ENCODE data around the gene NLGN1.

NLGN1 gene

GRCh38 chr3:173863551-173863950 is 466.0 kb downstream of the NLGN1 start:
- DNase-seq = no peak

GRCh38 chr3:173865900-173866498 is 468.5 kb downstream of the NLGN1 start:
- DNase-seq = no peak

- no peak for DNase-seq
These were observed 472.2 kb downstream of the NLGN1 start for GRCh38 chr3:173869766-173870165.

DNA sequence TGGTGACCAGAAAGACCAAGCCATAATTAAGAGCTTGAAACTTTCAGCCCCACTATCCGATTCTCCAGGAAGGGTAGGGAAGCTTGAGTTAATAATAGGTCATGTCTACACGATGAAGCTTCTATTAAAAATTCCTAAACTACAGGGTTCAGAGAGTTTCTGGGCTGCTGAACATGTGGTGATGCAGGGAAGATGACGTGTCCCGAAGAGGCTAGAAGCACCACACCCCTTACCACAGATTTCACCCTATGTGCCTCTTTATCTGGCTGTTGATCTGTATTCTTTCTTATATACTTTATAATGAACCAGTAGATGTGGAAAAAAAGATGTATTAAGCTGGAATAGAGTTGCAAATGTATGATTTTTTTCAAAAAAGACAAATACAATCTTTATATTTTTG is 473.4 kb downstream of the NLGN1 start:
- no peak for DNase-seq

GRCh38 chr3:173875790-173876189 is 478.2 kb downstream of the NLGN1 start:
- DNase-seq = no peak

DNA sequence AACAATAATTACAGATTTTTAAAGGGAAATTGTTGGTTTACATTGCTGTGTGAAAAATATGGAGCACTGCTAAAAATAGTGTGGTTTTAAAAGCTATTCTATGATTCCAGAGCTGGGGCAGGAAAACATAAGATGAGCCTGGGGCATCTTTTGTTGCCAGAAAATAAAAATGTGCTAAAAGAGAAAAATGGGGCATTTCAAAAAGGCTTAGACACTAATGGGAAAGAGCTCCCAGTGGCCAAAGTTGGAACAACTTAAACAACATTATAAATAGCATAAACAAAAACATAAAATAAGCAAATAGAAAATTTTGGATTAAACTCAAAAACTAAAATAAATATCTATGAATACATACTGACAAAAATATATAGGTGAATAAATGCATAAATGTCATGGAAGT is 478.9 kb downstream of the NLGN1 start:
- DNase-seq = no peak

DNA sequence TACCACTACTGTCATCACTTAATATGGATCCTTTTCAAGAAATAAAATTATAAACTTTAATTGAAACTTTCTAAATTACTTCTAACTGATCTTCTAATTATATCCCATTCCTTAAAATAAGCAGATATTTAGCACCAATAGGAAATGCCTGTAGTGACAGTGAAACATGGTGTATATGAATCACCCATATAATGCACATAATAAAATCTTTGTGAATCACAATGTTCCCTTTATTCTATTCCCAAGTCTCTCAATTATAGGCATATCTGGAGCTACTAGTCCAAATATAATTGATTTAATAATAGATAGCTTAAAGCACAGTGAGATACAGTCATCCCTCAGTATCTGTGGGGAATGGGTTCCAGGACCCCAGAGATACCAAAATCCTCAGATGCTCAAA is 490.3 kb downstream of the NLGN1 start:
- no peak for DNase-seq

GRCh38 chr3:173889596-173889995 is 492.1 kb downstream of the NLGN1 start:
- no peak for DNase-seq

DNA sequence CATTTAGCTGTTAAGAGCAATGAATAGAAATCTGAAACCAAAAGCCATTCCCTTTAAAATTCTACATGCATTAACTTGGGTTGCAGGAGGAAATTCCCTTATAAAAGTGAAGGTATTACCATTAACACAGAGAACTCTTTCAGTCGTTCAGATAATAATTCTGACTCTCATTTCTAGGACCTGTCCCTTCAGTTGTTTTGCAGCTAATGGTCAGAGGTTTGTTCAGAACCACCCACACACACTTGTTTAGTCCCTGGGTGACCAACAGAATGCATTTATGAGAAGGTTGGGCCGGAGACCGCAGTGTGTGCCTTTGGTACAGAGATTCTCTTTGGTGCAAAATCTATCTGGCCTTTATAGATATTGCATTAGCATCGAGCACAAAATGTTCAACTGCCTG is 492.5 kb downstream of the NLGN1 start:
- no peak for DNase-seq

GRCh38 chr3:173891272-173892100 is 493.9 kb downstream of the NLGN1 start:
- DNase-seq = no peak

- no peak for DNase-seq
These were observed 495.0 kb downstream of the NLGN1 start for GRCh38 chr3:173892547-173892946.

- DNase-seq = no peak
These were observed 495.5 kb downstream of the NLGN1 start for GRCh38 chr3:173893066-173893465.

GRCh38 chr3:173893835-173894234 is 496.3 kb downstream of the NLGN1 start:
- DNase-seq = no peak

GRCh38 chr3:173897631-173898030 is 500.1 kb downstream of the NLGN1 start:
- DNase-seq = no peak

DNA sequence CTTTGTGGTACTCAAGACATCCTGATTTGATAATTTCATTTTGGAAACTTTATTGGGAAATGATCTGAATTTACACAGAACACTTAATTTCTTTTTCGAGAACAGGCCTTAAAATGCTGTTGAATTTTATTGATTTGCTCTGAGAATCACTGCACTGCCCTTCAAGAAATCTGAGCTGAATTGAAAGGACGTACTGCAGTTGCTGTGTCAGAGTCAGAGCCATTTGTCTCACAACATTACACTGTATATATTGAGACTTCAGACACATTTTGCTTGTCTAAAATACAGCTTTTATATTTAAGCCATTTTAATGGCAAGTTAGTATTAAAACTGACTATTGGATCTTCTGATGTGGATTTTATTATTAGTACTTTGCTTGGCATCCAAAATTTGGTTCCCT is 504.1 kb downstream of the NLGN1 start:
- DNase-seq = no peak

GRCh38 chr3:173902401-173902800 is 504.9 kb downstream of the NLGN1 start:
- DNase-seq = no peak

DNA sequence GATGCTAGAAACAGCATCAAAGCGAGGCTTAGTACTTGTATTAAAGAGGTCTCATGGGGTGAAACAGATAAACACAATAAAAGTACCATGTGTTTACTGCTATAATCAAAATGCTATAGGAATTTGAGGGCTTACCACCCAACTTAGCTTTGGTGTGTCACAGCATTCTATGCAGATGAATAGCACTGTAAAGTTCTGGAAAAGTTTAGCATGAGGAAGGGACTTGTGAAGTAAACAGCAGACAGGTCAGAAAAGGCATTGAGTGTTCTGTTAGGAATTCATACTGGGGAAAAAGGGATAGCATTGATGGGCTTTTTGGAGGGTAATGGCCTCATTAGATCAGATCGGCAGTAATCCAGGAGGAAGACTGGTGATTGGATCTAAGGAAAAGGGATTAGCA is 505.3 kb downstream of the NLGN1 start:
- DNase-seq = no peak

GRCh38 chr3:173905381-173905780 is 507.8 kb downstream of the NLGN1 start:
- DNase-seq = no peak

- no peak for DNase-seq
These were observed 513.9 kb downstream of the NLGN1 start for GRCh38 chr3:173911446-173911845.

- DNase-seq = no peak
These were observed 514.6 kb downstream of the NLGN1 start for GRCh38 chr3:173912126-173912525.

GRCh38 chr3:173913397-173913796 is 515.9 kb downstream of the NLGN1 start:
- DNase-seq = no peak

DNA sequence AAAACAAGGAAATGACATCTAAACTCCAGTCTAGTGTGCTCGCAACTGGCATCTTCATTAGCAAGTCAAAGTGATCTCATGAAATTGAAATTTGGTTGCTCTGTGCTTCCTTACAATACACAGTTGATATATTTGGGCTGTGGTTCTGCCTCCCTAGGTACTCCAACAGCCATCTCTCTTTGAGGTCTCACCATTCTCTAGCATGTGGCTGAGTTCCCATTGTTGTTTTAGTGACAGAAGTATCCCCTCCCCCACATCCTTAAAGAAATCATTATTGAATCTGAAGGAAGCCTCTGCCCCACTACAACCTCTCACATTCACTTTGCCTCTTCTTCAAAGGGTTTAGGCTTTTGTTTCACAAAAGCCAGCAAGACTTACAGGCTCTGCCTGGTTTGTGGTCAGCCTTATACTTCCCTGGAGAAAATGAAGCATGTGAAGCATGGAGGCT is 516.5 kb downstream of the NLGN1 start:
- DNase-seq = no peak

DNA sequence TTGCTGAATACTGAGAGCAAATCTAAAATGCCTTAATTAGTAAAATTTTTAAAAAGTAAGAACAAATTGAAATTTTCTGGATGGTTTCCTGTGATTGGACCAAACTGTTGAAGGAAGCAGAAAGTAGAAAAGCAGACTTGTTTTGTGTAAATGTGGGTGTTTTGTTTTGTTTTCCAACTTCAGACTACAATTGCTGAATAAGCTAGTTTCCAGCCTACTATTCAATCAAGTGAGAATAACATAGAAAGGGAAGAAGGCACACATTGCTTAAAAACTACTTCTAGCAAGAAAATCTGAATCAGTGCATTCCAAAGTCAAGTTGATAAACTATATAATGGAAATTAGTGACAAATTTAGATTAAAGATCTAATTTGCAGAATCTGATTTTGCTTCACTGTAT is 519.3 kb downstream of the NLGN1 start:
- no peak for DNase-seq

- no peak for DNase-seq
These were observed 522.8 kb downstream of the NLGN1 start for GRCh38 chr3:173920386-173920785.

DNA sequence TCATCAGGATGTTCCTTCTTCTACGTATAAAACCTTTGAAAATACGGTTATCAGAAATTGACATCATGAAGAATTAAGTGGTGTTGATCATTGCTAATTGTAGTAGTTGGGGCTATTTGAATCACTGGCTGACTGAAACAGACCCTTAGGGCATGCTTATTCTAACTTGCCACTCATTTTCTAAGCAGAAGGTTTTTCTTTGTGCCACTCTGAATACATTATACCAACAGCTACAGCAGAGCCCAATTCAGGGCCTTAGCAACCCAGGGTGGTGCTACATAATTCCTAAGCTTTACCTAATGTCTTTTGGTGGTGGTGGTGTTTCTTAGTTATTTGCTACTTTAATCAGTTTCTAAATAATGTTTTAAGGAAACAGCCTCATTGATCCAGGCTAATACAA is 524.2 kb downstream of the NLGN1 start:
- DNase-seq = no peak

All from cortex of kidney (tissue), 1 donor.